ENCODE data around the gene C1QL3. TPM values are rescaled to one million over a fixed set of nuclear protein-coding genes. Genes with fewer than 3 reads are reported as not detected.

The C1QL3 gene
- total RNA-seq, 1 experiment from 2014 or later: 4.0 TPM

- no peak overlapping the region for H2BK20ac ChIP-seq (ENCODE audit: low read depth, low read length, poor library complexity, severe bottlenecking)
- no peak overlapping the region for H3T11ph ChIP-seq (ENCODE audit: low read length)
- no peak overlapping the region for H2BK15ac ChIP-seq (ENCODE audit: low read depth, low read length)
- no peaks in the 10 kb centered on the region for H3K23me2 ChIP-seq (ENCODE audit: insufficient read length, low read depth, low read length, poor library complexity, severe bottlenecking)
- H4K91ac ChIP-seq (ENCODE audit: insufficient read length, low read depth, low read length): no peak overlapping the region
- no peak overlapping the region for H2BK5ac ChIP-seq (ENCODE audit: insufficient read length, low read length)
- H3K56ac ChIP-seq (ENCODE audit: insufficient read length, low read depth, low read length): no peak overlapping the region
- H3K9me3 ChIP-seq (ENCODE audit: control insufficient read depth, low read depth, low read length): no peaks in the 10 kb centered on the region
- no peaks in the 10 kb centered on the region for H3K79me1 ChIP-seq (ENCODE audit: insufficient read depth, low read depth, low read length, poor library complexity, severe bottlenecking)
- no peak overlapping the region for H2BK12ac ChIP-seq (ENCODE audit: insufficient read length, low read depth, low read length)
- no peak overlapping the region for H3K4me2 ChIP-seq (ENCODE audit: insufficient read depth, insufficient read length, low read length)
- no peak for TF ChIP-seq CTCF (conservative IDR thresholded peaks at IDR 0.05)
- no peak overlapping the region for H4K8ac ChIP-seq (replicated peaks; ENCODE audit: insufficient read length, low read depth, low read length)
- Mint-ChIP-seq H3K9me3 (no peaks in the 10 kb centered on the region; a peak in 1 of 5 replicates), H3K4me3 (no peak overlapping the region), H3K27me3 (ENCODE audit: low read depth) (peaks cover 5% of the 10 kb centered on the region), H3K27ac (no peak overlapping the region), H3K36me3 (ENCODE audit: insufficient read depth in 1 of 3, low read depth in 3 of 3) (no peaks in the 10 kb centered on the region), H3K4me1 (peaks cover 6 to 9% of the 10 kb centered on the region in 2 experiments)
- no peak overlapping the region for H3K9ac ChIP-seq (ENCODE audit: extremely low read depth, insufficient read length, low read length)
- no peak overlapping the region for H3K4ac ChIP-seq (ENCODE audit: low read depth, low read length)
- H4K20me1 ChIP-seq (ENCODE audit: control insufficient read depth, insufficient read depth, insufficient read length): no peaks in the 10 kb centered on the region
- no peak overlapping the region for H3K23ac ChIP-seq (ENCODE audit: insufficient read length, low read depth, low read length)
- no peaks in the 10 kb centered on the region for H3K4me1 ChIP-seq (ENCODE audit: insufficient read depth, low read length)
- H3K14ac ChIP-seq (ENCODE audit: insufficient read depth, low read length): no peak overlapping the region
- no peak overlapping the region for H4K5ac ChIP-seq (ENCODE audit: insufficient read length, low read depth, low read length)
- H2AFZ ChIP-seq (ENCODE audit: low read length): no peak overlapping the region
- H3K18ac ChIP-seq (ENCODE audit: insufficient read length, low read depth, low read length): no peak overlapping the region
- no peak overlapping the region for H2AK5ac ChIP-seq (ENCODE audit: insufficient read length, low read length)
- no peaks in the 10 kb centered on the region for H3K79me2 ChIP-seq (ENCODE audit: insufficient read depth, low read length)
- no peak overlapping the region for H3K27ac ChIP-seq (ENCODE audit: insufficient read length, low read depth, low read length)
- no peaks in the 10 kb centered on the region for H3K27me3 ChIP-seq (ENCODE audit: insufficient read depth, low read length)
- no peak for DNase-seq
- H2BK120ac ChIP-seq (ENCODE audit: low read depth, low read length, poor library complexity, severe bottlenecking): no peak overlapping the region
- WGBS (ENCODE audit: extremely low coverage, insufficient read length, low lambda C conversion rate): no CpG with 5 or more reads among the region's 5 CpGs
These were observed 14.5 kb upstream of the C1QL3 start for GRCh38 chr10:16536155-16536554.

Data from H9 (cell line).